Prostate gland (tissue), 2 donors: ENCODE measurements around the gene AGL.
"Not testable (repeated sequence)": the region's sequence is repeated elsewhere in the genome, so short reads cannot be mapped to it uniquely, and the experiment has no call there.

Source experiments
- POLR2AphosphoS5 ChIP-seq: sonication (generic); formaldehyde crosslinking; IDR thresholded peaks from one replicate; pipeline ENCODE4 v1.6.1; 2017; ENCODE audit warnings: antibody characterized with exemption
- TF ChIP-seq, protein P1 (sequence below), 4 experiments: fragments of 200-600 bp in 2 of 4; fragments of 450-650 bp in 2 of 4; sonication (generic) in 2 of 4; IDR thresholded peaks; 1 replicate in 3 of 4; 2 replicates in 1 of 4; pipeline ENCODE4 v1.5.1; 2016 to 2019; ENCODE audit warnings: antibody characterized with exemption in 4 of 4, mild to moderate bottlenecking in 2 of 4, moderate library complexity in 2 of 4

DNA sequence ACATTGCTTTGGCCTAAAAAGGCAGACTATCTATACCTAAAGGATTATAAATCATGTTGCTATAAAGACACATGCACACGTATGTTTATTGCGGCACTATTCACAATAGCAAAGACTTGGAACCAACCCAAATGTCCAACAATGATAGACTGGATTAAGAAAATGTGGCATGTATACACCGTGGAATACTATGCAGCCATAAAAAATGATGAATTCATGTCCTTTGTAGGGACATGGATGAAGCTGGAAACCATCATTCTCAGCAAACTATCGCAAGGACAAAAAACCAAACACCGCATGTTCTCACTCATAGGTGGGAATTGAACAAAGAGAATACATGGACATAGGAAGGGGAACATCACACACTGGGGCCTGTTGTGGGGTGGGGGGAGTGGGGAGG, 110.1 kb downstream of the AGL start:
- TF ChIP-seq, protein P1, sequence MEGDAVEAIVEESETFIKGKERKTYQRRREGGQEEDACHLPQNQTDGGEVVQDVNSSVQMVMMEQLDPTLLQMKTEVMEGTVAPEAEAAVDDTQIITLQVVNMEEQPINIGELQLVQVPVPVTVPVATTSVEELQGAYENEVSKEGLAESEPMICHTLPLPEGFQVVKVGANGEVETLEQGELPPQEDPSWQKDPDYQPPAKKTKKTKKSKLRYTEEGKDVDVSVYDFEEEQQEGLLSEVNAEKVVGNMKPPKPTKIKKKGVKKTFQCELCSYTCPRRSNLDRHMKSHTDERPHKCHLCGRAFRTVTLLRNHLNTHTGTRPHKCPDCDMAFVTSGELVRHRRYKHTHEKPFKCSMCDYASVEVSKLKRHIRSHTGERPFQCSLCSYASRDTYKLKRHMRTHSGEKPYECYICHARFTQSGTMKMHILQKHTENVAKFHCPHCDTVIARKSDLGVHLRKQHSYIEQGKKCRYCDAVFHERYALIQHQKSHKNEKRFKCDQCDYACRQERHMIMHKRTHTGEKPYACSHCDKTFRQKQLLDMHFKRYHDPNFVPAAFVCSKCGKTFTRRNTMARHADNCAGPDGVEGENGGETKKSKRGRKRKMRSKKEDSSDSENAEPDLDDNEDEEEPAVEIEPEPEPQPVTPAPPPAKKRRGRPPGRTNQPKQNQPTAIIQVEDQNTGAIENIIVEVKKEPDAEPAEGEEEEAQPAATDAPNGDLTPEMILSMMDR (IDR thresholded peaks at IDR 0.05), result not testable (repeated sequence)
- TF ChIP-seq POLR2AphosphoS5, result not testable (repeated sequence)
